Lower leg skin (tissue), 3 donors: ENCODE measurements around the gene TMEM233.

Experiments
- POLR2A ChIP-seq, 2 donors: fragments of 450-650 bp; IDR thresholded peaks; one replicate each; pipeline ENCODE4 v1.6.1; 2016 to 2017; ENCODE audit warnings: antibody characterized with exemption in 2 of 2, mild to moderate bottlenecking in 1 of 2, moderate library complexity in 1 of 2
- TF ChIP-seq, protein P1 (sequence below), 3 donors: fragments of 450-650 bp; IDR thresholded peaks; one replicate each; pipeline ENCODE4 v1.5.1; 2016; ENCODE audit warnings: antibody characterized with exemption in 3 of 3, mild to moderate bottlenecking in 3 of 3, moderate library complexity in 2 of 3

DNA sequence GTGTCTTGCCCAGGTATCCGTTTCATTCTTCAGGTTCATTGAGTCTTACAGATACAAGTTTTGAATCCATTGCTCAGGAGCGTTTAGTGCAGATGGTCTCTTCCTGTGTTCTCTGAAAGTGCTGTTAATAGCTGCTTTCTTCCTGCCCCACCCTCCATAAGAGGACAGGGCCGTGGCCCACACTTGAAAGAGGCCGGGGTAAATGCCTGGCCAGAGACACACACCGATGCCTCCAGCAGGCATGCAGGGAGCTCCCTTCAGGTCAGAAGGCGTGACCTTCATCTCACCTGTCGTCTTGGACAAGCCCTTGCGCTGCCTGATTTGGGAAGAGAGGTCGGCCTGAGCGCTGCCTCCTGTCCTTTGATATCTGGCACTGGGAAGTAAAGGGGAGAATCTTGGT, 85.9 kb downstream of the TMEM233 start:
- TF ChIP-seq, protein P1, sequence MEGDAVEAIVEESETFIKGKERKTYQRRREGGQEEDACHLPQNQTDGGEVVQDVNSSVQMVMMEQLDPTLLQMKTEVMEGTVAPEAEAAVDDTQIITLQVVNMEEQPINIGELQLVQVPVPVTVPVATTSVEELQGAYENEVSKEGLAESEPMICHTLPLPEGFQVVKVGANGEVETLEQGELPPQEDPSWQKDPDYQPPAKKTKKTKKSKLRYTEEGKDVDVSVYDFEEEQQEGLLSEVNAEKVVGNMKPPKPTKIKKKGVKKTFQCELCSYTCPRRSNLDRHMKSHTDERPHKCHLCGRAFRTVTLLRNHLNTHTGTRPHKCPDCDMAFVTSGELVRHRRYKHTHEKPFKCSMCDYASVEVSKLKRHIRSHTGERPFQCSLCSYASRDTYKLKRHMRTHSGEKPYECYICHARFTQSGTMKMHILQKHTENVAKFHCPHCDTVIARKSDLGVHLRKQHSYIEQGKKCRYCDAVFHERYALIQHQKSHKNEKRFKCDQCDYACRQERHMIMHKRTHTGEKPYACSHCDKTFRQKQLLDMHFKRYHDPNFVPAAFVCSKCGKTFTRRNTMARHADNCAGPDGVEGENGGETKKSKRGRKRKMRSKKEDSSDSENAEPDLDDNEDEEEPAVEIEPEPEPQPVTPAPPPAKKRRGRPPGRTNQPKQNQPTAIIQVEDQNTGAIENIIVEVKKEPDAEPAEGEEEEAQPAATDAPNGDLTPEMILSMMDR (IDR thresholded peaks at IDR 0.05): no peak
- TF ChIP-seq POLR2A (IDR thresholded peaks at IDR 0.05): no peak
